Stimulated activated CD8-positive, alpha-beta memory T cell treated with anti-CD3 and anti-CD28 coated beads, Interleukin-15, amount 100 ng/mL, for 48 hours (primary cell): ENCODE data around the gene MTHFD1L.

Source experiments
- DNase-seq, 2 donors: peaks; one replicate each; pipeline ENCODE4 v3.0.0-alpha.2; 2020; ENCODE audit warnings: low read depth in 2 of 2

Gene MTHFD1L

DNA sequence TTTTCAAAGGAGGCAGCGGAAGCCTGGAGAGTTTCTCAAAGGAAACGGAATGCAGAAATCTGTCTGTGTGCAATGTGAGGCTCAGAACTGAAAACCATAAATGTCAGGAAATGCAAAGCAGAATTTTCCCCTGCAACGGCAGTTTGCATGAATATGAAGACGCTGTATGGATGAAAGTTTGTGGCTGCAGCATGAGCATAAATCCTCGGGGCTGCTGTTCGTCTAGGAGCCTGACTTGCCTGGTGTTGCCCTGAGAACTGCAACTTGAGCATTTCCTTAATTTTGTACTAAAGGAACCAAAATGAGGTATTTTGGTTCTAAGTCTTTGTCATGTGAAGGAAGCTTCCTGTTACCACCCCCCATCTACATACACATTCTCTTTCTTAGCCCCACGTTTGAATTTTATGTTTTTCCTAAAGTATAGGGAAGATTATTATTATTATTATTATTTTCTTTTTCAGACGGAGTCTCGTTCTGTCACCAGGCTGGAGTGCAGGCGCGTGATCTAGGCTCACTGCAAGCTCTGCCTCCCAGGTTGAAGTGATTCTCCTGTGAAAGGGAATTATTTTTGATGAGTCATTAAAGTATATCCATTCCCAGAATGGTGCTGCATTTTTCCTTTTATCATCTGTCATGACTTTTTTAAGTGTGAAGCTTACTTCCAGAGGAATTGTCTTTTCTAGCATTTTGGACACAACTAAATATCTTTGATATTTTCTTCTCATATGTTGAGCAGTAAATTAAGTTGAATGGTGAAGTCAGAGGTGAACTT, 33.1 kb downstream of the MTHFD1L start:
- DNase-seq = no peak

- no peak for DNase-seq
Measured at GRCh38 chr6:150899231-150899630, 33.7 kb downstream of the MTHFD1L start.

GRCh38 chr6:150900049-150900448, 34.5 kb downstream of the MTHFD1L start:
- DNase-seq = no peak

DNA sequence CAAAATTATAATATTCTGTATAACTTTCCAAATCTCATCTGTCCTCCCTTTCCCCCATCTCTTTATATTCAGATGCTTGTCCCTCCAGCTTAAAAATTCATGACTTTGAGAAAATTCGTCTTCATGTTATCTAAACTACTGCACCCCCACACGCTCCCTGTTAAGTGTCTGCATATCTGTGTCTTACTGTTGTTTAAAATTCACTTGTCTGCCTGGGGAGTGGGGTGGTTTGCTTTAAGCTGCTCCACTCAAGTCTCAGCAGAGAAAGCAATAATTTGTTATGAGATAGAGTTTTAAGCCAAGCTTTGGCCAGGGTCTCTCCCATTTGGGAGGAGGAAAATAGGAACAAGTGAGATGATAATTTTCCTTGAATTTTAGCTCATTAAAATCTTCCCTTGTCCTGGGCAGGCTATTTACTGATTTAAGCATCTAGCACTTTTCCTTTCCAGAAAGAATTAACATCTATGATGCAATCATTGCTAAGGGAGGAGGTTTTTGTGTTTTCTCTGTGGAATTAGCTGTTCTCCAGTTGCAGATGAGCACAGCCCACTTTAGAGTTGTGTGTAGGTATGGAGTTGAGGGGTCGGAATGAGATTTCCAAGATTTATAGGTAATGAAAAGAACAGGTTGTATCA, 36.8 kb downstream of the MTHFD1L start:
- no peak for DNase-seq

DNA sequence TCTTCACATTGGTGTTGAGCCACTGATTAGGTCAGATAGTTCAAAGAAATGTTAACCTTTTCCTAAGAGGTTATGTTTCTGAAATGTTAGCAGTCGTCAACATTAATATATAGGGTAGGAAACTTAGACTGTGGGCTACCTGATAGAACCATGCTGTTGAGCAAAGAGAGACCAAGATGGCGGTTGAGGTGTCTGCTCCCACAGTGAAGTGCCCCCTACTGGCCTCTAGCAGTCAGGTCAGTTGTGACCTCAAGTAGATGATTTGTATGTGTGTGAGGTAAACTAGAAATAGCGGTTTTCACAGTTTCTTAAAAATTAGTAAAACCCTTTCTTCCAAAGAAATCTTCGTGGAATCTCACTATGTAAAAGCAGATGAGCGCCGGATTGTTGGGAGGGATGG, 40.3 kb downstream of the MTHFD1L start:
- DNase-seq = no peak

DNA sequence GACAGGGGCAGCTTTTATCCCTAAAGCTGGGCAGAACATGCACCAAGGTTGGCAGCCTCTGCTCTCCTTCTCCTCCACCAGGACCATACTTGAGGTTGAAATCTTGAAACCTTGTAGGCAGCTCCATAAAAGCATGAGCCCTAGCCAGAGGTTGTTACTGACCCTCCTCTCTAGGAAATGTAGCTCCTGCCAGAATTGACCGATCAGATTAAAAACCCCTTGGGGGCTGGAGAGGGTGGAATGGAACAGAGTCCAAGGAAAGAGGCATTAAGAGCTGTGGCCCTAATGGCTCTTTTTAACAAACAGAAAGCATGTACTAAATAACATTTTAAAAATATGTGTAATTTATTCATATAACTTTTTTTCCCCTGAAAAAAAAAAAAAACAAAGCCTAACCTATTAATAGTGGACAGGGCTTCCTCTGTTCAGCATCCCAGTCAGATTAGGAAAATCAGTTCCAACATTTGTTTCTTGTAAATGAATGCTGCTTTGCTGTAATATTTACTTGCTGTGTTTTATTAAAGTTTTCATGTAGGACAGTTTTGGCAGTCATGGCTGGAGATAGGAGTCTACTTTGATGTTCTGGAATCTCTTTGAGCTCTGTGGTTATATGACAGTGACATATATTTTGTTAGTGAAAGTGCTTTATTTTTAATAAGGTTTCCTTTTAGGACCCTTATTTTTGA, 41.3 kb downstream of the MTHFD1L start:
- no peak for DNase-seq

DNA sequence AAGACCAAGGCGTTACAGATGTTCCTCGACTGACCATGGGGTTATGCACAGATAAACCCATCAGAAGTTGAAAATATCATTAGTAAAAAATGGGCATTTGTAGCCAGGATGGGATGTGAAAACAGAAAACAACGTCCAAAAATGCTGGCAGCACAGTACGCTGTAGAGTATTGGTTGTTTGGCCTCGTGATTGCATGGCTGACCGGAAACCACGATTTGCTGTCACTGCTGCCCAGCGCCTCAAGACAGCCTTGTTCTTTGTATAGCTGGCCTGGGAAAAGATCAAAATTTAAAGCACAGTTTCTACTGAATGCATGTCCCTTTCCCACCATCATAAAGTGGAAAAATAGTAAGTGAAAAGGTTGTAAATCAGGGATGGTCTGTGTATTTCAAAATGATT, 41.9 kb downstream of the MTHFD1L start:
- DNase-seq = no peak

- DNase-seq = no peak
Measured at GRCh38 chr6:150908901-150909300, 43.4 kb downstream of the MTHFD1L start.

GRCh38 chr6:150910561-150910960, 45.1 kb downstream of the MTHFD1L start:
- DNase-seq = no peak

- no peak for DNase-seq
Measured at GRCh38 chr6:150914372-150914771, 48.9 kb downstream of the MTHFD1L start.

DNA sequence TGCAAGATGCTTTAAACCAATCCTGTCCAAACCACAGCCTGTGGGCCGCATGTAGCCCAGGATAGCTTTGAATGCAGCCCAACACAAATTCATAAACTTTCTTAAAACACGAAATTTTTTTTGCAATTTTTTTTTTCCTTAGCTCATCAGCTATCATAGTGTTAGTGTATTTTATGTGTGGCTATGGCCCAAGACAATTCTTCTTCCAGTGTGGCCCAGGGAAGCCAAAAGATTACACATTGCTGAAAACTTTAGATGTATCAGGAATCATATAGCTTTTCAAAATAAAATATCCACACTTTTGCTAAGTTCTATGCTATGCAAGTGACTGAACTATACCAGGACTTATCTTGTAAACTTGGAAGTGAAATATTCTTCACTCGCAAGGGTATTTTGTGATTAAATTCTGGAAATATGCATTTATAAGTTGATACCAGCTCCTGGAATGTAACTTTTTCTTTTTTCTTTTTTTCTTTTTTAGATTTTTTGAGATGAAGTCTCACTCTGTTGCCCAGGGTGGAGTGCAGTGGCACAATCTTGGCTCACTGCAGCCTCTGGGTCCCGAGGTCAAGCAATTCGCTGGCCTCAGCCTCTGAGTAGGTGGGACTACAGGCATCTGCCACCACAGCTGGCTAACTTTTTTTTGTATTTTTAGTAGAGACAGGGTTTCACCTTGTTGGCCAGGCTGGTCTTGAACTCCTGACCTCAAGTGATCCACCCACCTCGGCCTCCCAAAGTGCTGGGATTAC, 49.8 kb downstream of the MTHFD1L start:
- no peak for DNase-seq

DNA sequence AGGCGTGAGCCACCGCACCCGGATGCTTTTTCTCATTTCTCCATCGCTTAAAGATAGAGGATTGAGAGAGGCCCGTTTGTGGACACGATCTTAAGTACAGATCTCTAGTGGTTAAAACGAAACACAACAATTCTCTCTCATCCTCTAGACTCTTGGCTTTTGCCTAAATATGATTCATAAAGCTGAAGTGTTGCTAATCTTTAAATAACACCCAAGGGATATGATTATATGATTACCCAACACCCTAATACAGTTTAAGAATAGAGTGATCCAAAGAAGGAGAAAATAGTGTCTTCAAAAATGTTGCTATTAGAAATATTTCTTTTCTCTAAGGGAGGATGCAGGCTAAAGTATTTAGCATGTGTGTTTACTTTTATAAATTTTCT, 50.4 kb downstream of the MTHFD1L start:
- DNase-seq = no peak

DNA sequence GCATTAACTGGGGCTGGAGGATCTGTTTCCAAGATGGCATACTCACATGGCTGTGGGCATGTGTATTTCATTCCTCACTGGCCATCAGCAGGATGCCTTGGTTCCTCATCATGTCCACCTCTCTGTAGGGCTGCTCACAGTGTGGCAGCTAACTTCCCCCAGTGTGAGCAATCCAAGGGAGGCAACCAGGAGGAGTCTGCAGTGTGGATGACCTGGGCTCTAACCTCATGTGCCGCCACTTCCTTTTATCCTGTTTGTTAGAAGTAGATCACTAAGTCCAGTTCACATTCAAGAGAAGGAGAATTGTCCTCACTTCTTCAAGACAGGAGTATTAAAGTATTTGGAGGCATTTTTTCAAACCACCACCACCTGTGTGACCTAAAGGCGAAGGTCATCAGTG, 54.4 kb downstream of the MTHFD1L start:
- no peak for DNase-seq

- no peak for DNase-seq
Measured at GRCh38 chr6:150922137-150922536, 56.6 kb downstream of the MTHFD1L start.

GRCh38 chr6:150924808-150925589, 59.5 kb downstream of the MTHFD1L start:
- no peak for DNase-seq

- DNase-seq = no peak
Measured at GRCh38 chr6:150925590-150925928, 60.1 kb downstream of the MTHFD1L start.

GRCh38 chr6:150925976-150926375, 60.5 kb downstream of the MTHFD1L start:
- DNase-seq = no peak

GRCh38 chr6:150928882-150929281, 63.4 kb downstream of the MTHFD1L start:
- no peak for DNase-seq

DNA sequence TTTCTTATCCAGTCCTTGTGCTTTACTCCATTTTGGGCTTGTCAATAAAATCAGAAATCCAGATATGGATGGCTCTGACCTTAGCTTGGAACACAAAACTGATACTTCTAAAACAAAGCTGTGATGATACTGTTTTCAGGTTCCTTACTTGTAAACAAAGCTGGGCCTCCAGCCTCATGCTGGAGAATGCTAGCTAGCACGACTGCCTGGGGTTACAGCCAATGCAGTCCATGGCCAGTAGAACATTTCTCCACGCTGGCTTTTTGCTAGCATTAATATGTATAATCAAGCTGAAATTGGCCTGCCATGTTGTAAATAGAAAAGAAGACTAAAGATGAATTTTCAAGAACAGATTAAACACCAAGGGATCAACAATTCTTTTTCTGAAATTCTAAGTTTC, 63.9 kb downstream of the MTHFD1L start:
- no peak for DNase-seq

DNA sequence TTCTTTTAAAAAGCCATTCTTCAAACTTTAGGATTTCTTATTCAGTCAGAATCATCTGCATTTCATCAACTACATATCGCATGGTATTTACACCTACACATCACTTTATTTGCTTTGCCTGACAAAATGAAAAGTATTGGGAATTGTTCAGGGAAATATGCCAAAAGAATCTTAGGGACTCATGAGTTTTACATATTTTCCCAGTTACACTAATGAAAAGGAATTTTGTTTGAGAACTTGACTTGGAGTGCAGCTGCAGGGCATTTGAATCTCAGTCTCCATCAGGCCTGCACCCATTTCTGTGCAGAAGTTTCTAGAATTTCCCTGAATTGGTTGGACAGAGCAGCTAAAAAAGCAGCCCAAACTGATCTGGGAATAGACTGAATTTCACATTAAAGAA, 65.3 kb downstream of the MTHFD1L start:
- no peak for DNase-seq

- no peak for DNase-seq
Measured at GRCh38 chr6:150931405-150931804, 65.9 kb downstream of the MTHFD1L start.

DNA sequence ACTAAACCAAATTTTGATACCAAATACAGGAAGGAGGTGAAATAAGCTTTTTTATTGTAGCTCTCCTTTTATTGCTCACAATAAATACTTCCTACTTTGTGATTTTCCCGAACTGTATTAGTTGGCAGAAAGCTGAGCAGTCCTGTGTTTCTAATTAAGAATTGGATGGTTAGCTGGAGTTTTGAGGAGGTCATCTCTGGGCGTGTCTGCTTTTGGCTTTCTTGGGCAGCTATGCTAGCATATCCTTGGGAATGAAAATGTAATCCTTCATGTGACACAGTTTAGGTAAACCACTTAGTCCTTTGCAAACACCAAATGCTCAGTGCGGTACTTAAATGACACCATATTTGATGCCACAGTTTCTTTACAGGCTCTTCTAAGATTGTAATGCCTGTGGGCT, 67.5 kb downstream of the MTHFD1L start:
- DNase-seq = no peak
